Keratinocyte (primary cell): ENCODE measurements around the gene LMNTD2. TPM values are rescaled to one million over a fixed set of nuclear protein-coding genes. Genes with fewer than 3 reads are reported as not detected.

ENCODE experiments used
- DNase-seq: peaks from one replicate; pipeline ENCODE4 v3.0.0-alpha.2; 2011; ENCODE audit warnings: low read depth, missing footprints, low spot score
- FAIRE-seq: peaks from 2 replicates; lab custom pipeline; 2011; peaks lifted over from hg19 to GRCh38; lab: Jason Lieb, UNC
- H2AFZ ChIP-seq: 2 replicates; pipeline ENCODE4 v1.6.0; 2012; ENCODE audit warnings: low read length, control low read depth, inconsistent platforms; ENCODE audit not compliant: control insufficient read depth
- H3K27ac ChIP-seq: 2 replicates; pipeline ENCODE4 v1.5.1; 2011; ENCODE audit warnings: low read length; ENCODE audit not compliant: control insufficient read depth, insufficient read depth
- H3K27me3 ChIP-seq: 3 replicates; pipeline ENCODE4 v1.6.0; 2011; ENCODE audit warnings: low read length; ENCODE audit not compliant: control insufficient read depth, insufficient read depth; ENCODE audit errors: extremely low read depth
- H3K36me3 ChIP-seq, 2 experiments: 2 replicates in 1 of 2; 3 replicates in 1 of 2; pipeline ENCODE4 v1.5.1; 2011; ENCODE audit warnings: low read length in 2 of 2, mild to moderate bottlenecking in 1 of 2; ENCODE audit not compliant: control insufficient read depth in 2 of 2, insufficient read depth in 2 of 2; ENCODE audit errors: extremely low read depth in 1 of 2
- H3K4me1 ChIP-seq: 3 replicates; pipeline ENCODE4 v1.5.1; 2011; ENCODE audit warnings: low read length; ENCODE audit not compliant: control insufficient read depth, insufficient read depth; ENCODE audit errors: extremely low read depth
- H3K4me2 ChIP-seq: 3 replicates; pipeline ENCODE4 v1.6.0; 2011; ENCODE audit warnings: low read depth, low read length; ENCODE audit not compliant: control insufficient read depth, insufficient read depth; ENCODE audit errors: extremely low read depth
- H3K4me3 ChIP-seq, 3 experiments: fragments of 200-600 bp in 1 of 3; sonication (generic) in 1 of 3; 2 replicates in 2 of 3; 3 replicates in 1 of 3; pipeline ENCODE4 v1.5.1; 2011 to 2016; ENCODE audit warnings: low read length in 3 of 3, mild to moderate bottlenecking in 3 of 3, control low read depth in 2 of 3, inconsistent platforms in 1 of 3, low read depth in 1 of 3, mixed read lengths in 1 of 3, mixed run types in 1 of 3, moderate library complexity in 1 of 3; ENCODE audit not compliant: control insufficient read depth in 2 of 3, insufficient read depth in 2 of 3; ENCODE audit errors: extremely low read depth in 1 of 3
- H3K79me2 ChIP-seq: 2 replicates; pipeline ENCODE4 v1.6.0; 2012; ENCODE audit warnings: low read length; ENCODE audit not compliant: control insufficient read depth, insufficient read depth
- H3K9ac ChIP-seq: 3 replicates; pipeline ENCODE4 v1.6.0; 2011; ENCODE audit warnings: low read length; ENCODE audit not compliant: control insufficient read depth, insufficient read depth; ENCODE audit errors: extremely low read depth
- H3K9me1 ChIP-seq: 3 replicates; pipeline ENCODE4 v1.6.0; 2011; ENCODE audit warnings: low read length; ENCODE audit not compliant: control insufficient read depth, insufficient read depth; ENCODE audit errors: extremely low read depth
- H3K9me3 ChIP-seq: 2 replicates; pipeline ENCODE4 v1.5.1; 2012; ENCODE audit warnings: low read depth, low read length; ENCODE audit not compliant: control insufficient read depth
- H4K20me1 ChIP-seq: 3 replicates; pipeline ENCODE4 v1.6.0; 2011; ENCODE audit warnings: low read length; ENCODE audit not compliant: control insufficient read depth, insufficient read depth; ENCODE audit errors: extremely low read depth
- CTCF ChIP-seq, 3 experiments: IDR thresholded peaks in 1 of 3; conservative IDR thresholded peaks in 1 of 3; optimal IDR thresholded peaks in 1 of 3; 2 replicates in 2 of 3; 3 replicates in 1 of 3; pipeline versions ENCODE3 to v1.5.1; 2011; ENCODE audit warnings: low read length in 3 of 3, mild to moderate bottlenecking in 3 of 3, moderate library complexity in 2 of 3, control low read depth in 1 of 3, inconsistent platforms in 1 of 3; ENCODE audit not compliant: insufficient read depth in 2 of 3; ENCODE audit errors: extremely low read depth in 1 of 3
- EZH2 ChIP-seq: IDR thresholded peaks from one replicate; pipeline ENCODE4 v1.6.1; 2012; ENCODE audit warnings: inconsistent platforms, mild to moderate bottlenecking, low read length, moderate library complexity
- dilution Hi-C: fragments of 300-500 bp; cut with MboI; formaldehyde crosslinking; loops from one replicate; pipeline ENCODE4 v1.7.0; 2020; ENCODE audit warnings: low sequenced_read_pairs; ENCODE audit not compliant: extremely low pct_ligation_motif_present
- polyA plus RNA-seq, 5 experiments: library from polyadenylated mRNA; depleted of rRNA in 3 of 5; stranded (reverse) in 3 of 5; stranded (forward) in 1 of 5; unstranded in 1 of 5; fragments of >200 nt; gene quantifications; 1 replicate in 1 of 5; 2 replicates in 3 of 5; 3 replicates in 1 of 5; pipeline versions ENCODE4 v1.2.1 to v1.2.3, GENCODE V29; 2011 to 2012; ENCODE audit warnings: missing spikeins in 2 of 5, low read depth in 1 of 5, low replicate concordance in 1 of 5

LMNTD2 gene
- polyA plus RNA-seq, 1 donor (not counting 4 experiments of a cell fraction or from before 2014, with no cell fraction given): 1.2 TPM

GRCh38 chr11:592918-593317, 32.4 kb upstream of the LMNTD2 start:
- Histone ChIP-seq H4K20me1 (no peaks in the 10 kb centered on the region), H3K4me3 (no peak overlapping the region)

GRCh38 chr11:592501-592900, 32.0 kb upstream of the LMNTD2 start:
- Histone ChIP-seq H3K27me3 (no peaks in the 10 kb centered on the region), H4K20me1 (no peaks in the 10 kb centered on the region), H3K9me3 (no peaks in the 10 kb centered on the region), H3K4me2 (no peak overlapping the region), H3K4me3 (no peak overlapping the region), H2AFZ (no peak overlapping the region), H3K4me1 (no peaks in the 10 kb centered on the region), H3K9ac (no peak overlapping the region), H3K36me3 (peaks cover 45 to 57% of the 10 kb centered on the region in 2 experiments), H3K79me2 (peaks cover 52% of the 10 kb centered on the region), H3K9me1 (no peaks in the 10 kb centered on the region), H3K27ac (no peak overlapping the region)
- dilution Hi-C loops: no loop called here
- DNase-seq (no peak), FAIRE-seq (no peak)
- TF ChIP-seq CTCF (optimal IDR thresholded peaks at IDR 0.05 in 1 of 3, IDR thresholded peaks at IDR 0.05 in 1 of 3, conservative IDR thresholded peaks at IDR 0.05 in 1 of 3; ENCODE audit: extremely low read depth in 1 of 3, insufficient read depth in 2 of 3, low read length in 3 of 3) (no peak), EZH2 (no peak)

More at GRCh38 chr11:592918-593317, 32.4 kb upstream of the LMNTD2 start:
- Histone ChIP-seq H3K36me3 (peaks cover 47 to 53% of the 10 kb centered on the region in 2 experiments), H2AFZ (no peak overlapping the region), H3K9ac (no peak overlapping the region), H3K27ac (no peak overlapping the region), H3K9me3 (no peaks in the 10 kb centered on the region), H3K27me3 (no peaks in the 10 kb centered on the region), H3K4me1 (no peaks in the 10 kb centered on the region), H3K9me1 (no peaks in the 10 kb centered on the region), H3K4me2 (no peak overlapping the region), H3K79me2 (peaks cover 53% of the 10 kb centered on the region)
- no peak for DNase-seq
- no peak for TF ChIP-seq EZH2
- TF ChIP-seq CTCF (optimal IDR thresholded peaks at IDR 0.05 in 1 of 3, IDR thresholded peaks at IDR 0.05 in 1 of 3, conservative IDR thresholded peaks at IDR 0.05 in 1 of 3; ENCODE audit: extremely low read depth in 1 of 3, insufficient read depth in 2 of 3, low read length in 3 of 3): no peak
- dilution Hi-C loops: no loop called here
- no peak for FAIRE-seq
